GM12878 (cell line): Measurements from ENCODE around the gene CTDP1. TPM values are rescaled to one million over a fixed set of nuclear protein-coding genes. Genes with fewer than 3 reads are reported as not detected.

Source experiments
- ATAC-seq: fragments of 200-7000 bp; cut with Tn5 transposase; 3 replicates; pipeline ENCODE4 v1.9.1; 2020; ENCODE audit warnings: mild to moderate bottlenecking, moderate library complexity
- BruUV-seq: library from RNA; stranded (reverse); fragments of 400-500 nt; replicated peaks from 2 replicates; lab custom pipeline; 2021; lab: Mats Ljungman, UMichigan
- CTCF ChIA-PET: fragments of 300-600 bp; sonication (Branson Sonifier 250); formaldehyde crosslinking; extraction: SDS; loops from one replicate; lab custom pipeline; 2021; ENCODE audit warnings: inconsistent platforms; lab: Yijun Ruan, JAX
- POLR2A ChIA-PET: fragments of 350-600 bp; formaldehyde crosslinking; extraction: SDS; loops from one replicate; lab custom pipeline; 2021; ENCODE audit warnings: inconsistent platforms; lab: Charles Lee
- RAD21 ChIA-PET: fragments of 300-600 bp; sonication (Branson Sonifier 250); formaldehyde crosslinking; loops from one replicate; lab custom pipeline; 2023; ENCODE audit warnings: antibody characterized with exemption; ENCODE audit not compliant: unreplicated experiment; lab: Charles Lee
- SMC1A ChIA-PET: fragments of 300-600 bp; sonication (Branson Sonifier 250); formaldehyde crosslinking; loops from one replicate; lab custom pipeline; 2023; ENCODE audit not compliant: unreplicated experiment, uncharacterized antibody; lab: Charles Lee
- DNase-seq: peaks from one replicate; pipeline ENCODE4 v3.0.0-alpha.2; 2011; ENCODE audit warnings: low read depth, low spot score
- FAIRE-seq: peaks from 3 replicates; lab custom pipeline; 2011; peaks lifted over from hg19 to GRCh38; lab: Jason Lieb, UNC
- H2AFZ ChIP-seq: 2 replicates; pipeline ENCODE4 v1.6.0; 2011; ENCODE audit warnings: low read depth, low read length, control low read depth; ENCODE audit not compliant: control insufficient read depth
- H3K27ac ChIP-seq: 2 replicates; pipeline ENCODE4 v1.5.1; 2011; ENCODE audit warnings: control low read depth; ENCODE audit not compliant: control insufficient read depth, insufficient read depth
- H3K27me3 ChIP-seq, 2 experiments: replicated peaks in 1 of 2; 2 replicates each; pipeline versions ENCODE4 v1.6.0 to v1.6.1; 2011; ENCODE audit warnings: low read length in 1 of 2; ENCODE audit not compliant: control insufficient read depth in 2 of 2, insufficient read depth in 2 of 2
- H3K36me3 ChIP-seq, 2 experiments: 2 replicates each; pipeline ENCODE4 v1.5.1; 2011; ENCODE audit warnings: low read length in 1 of 2; ENCODE audit not compliant: control insufficient read depth in 2 of 2, insufficient read depth in 2 of 2
- H3K4me1 ChIP-seq: 2 replicates; pipeline ENCODE4 v1.6.1; 2011; ENCODE audit warnings: mild to moderate bottlenecking, low read length, moderate library complexity, mixed read lengths; ENCODE audit not compliant: control insufficient read depth, insufficient read depth
- H3K4me2 ChIP-seq: 2 replicates; pipeline ENCODE4 v1.6.0; 2011; ENCODE audit warnings: control low read depth; ENCODE audit not compliant: control insufficient read depth, insufficient read depth
- H3K4me3 ChIP-seq: fragments of 200-600 bp; sonication (generic); 2 replicates; pipeline ENCODE4 v1.5.1; 2016
- H3K79me2 ChIP-seq: 2 replicates; pipeline ENCODE4 v1.6.0; 2011; ENCODE audit warnings: low read length; ENCODE audit not compliant: control insufficient read depth, insufficient read depth
- H3K9ac ChIP-seq: 2 replicates; pipeline ENCODE4 v1.8.0; 2011; ENCODE audit warnings: low read length, control low read depth, mixed read lengths; ENCODE audit not compliant: control insufficient read depth, insufficient read depth
- H3K9me3 ChIP-seq: replicated peaks from 3 replicates; pipeline ENCODE4 v1.5.1; 2011; ENCODE audit warnings: mild to moderate bottlenecking, low read length; ENCODE audit not compliant: control insufficient read depth, insufficient read depth
- H4K20me1 ChIP-seq: 2 replicates; pipeline ENCODE4 v1.6.0; 2011; ENCODE audit not compliant: control insufficient read depth, insufficient read depth
- CHD4 ChIP-seq: fragments of 200-600 bp; sonication (generic); IDR thresholded peaks from 2 replicates; pipeline ENCODE4 v1.6.1; 2016; ENCODE audit warnings: mild to moderate bottlenecking
- NRF1 ChIP-seq: conservative IDR thresholded peaks from 2 replicates; pipeline ENCODE4 v1.6.1; 2011; ENCODE audit warnings: mild to moderate bottlenecking, low read depth, low read length, improper control_type of control experiment
- POLR2AphosphoS2 ChIP-seq: IDR thresholded peaks from 2 replicates; pipeline ENCODE4 v1.6.1; 2011; ENCODE audit warnings: low read depth, mild to moderate bottlenecking, low read length, improper control_type of control experiment, moderate library complexity
- SIN3A ChIP-seq: IDR thresholded peaks from 2 replicates; pipeline ENCODE4 v1.6.1; 2012; ENCODE audit warnings: low read depth, low read length, improper control_type of control experiment
- SMAD5 ChIP-seq: IDR thresholded peaks from 2 replicates; pipeline ENCODE4 v1.6.1; 2016; ENCODE audit warnings: antibody characterized with exemption, low read depth
- SREBF1 ChIP-seq: IDR thresholded peaks from 2 replicates; pipeline ENCODE4 v1.6.1; 2012; ENCODE audit warnings: mild to moderate bottlenecking, low read length
- TCF7 ChIP-seq: IDR thresholded peaks from 2 replicates; pipeline ENCODE4 v1.6.1; 2014; ENCODE audit warnings: antibody characterized with exemption, borderline replicate concordance
- WGBS: methylation state at CpG from one replicate; pipeline ENCODE4 v1.1.6; 2016; ENCODE audit warnings: low lambda C conversion rate; ENCODE audit not compliant: insufficient replicate concordance, insufficient coverage; ENCODE audit errors: missing lambda C conversion rate; 5-methylcytosine and 5-hydroxymethylcytosine counted together
- in situ Hi-C: fragments of 300-500 bp; cut with MboI; formaldehyde crosslinking; loops from 9 replicates; pipeline ENCODE4 v1.14.3; 2018; ENCODE audit warnings: mixed read lengths
- intact Hi-C: fragments of 100-400 bp; cut with micrococcal nuclease; formaldehyde crosslinking; loops from one replicate; pipeline ENCODE4 v1.14.2; 2022; ENCODE audit not compliant: unreplicated experiment
- polyA plus RNA-seq, 11 experiments: library from polyadenylated mRNA; depleted of rRNA in 4 of 11; unstranded in 6 of 11; stranded (reverse) in 5 of 11; fragments of >200 nt; fragmentation: Nextera tagmentation in 4 of 11; fragmentation: Illumina TruSeq in 1 of 11; extraction: Ambion mirVana in 4 of 11; extraction: Trizol in 1 of 11; gene quantifications; 1 replicate in 1 of 11; 2 replicates in 10 of 11; pipeline versions ENCODE4 v1.2.1 to v1.2.3, GENCODE V29; 2011 to 2016; ENCODE audit warnings: inconsistent platforms in 2 of 11, missing spikeins in 2 of 11, low read depth in 1 of 11
- total RNA-seq, 4 experiments: library from RNA; depleted of rRNA in 3 of 4; stranded (reverse); fragments of >200 nt in 3 of 4; fragmentation: Illumina TruSeq in 1 of 4; extraction: Trizol in 1 of 4; gene quantifications; 2 replicates each; pipeline versions ENCODE4 v1.2.1 to v1.2.3, GENCODE V29; 2013 to 2021
- TF ChIP-seq, protein P1 (sequence below): IDR thresholded peaks from 2 replicates; pipeline ENCODE4 v1.6.1; 2011; ENCODE audit warnings: borderline replicate concordance, low read depth, mild to moderate bottlenecking, moderate library complexity, mixed read lengths, low read length; ENCODE audit not compliant: insufficient read depth; ENCODE audit errors: extremely low read length
- TF ChIP-seq, protein P2 (sequence below): fragments of 150-350 bp; IDR thresholded peaks from 2 replicates; pipeline ENCODE4 v1.6.1; 2016; ENCODE audit warnings: low read depth, low read length
- TF ChIP-seq, protein P3 (sequence below): fragments of 450-650 bp; formaldehyde crosslinking; IDR thresholded peaks from 2 replicates; pipeline ENCODE4 v1.4.0; 2022; ENCODE audit warnings: mild to moderate bottlenecking, moderate library complexity

The CTDP1 gene
- total and polyA plus RNA-seq, 10 of the 15 experiments (the other 5 are each of a cell fraction or from before 2014, with no cell fraction given), result 0.32 to 31.3 (median 8.8) TPM

DNA sequence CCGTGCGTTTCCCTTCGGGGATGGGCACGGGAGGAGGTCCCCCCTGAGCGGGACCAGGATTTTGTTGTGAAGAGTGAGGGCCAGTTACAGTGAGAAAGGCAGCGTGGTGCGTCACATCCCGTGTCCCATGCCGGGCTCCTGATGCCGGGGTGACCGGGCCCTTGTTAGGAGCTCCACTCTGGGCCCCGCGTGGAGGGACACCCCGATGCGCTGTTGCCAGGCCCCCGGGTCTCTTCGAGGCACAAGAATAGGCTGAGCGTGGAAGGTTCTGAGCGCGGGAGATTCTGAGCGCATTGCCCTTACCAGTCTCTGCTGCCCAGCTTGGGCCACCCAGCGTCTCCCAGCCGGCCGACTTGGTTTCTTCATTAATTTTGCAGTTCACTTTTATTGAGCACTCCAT, 17.6 kb downstream of the CTDP1 start:
- Histone ChIP-seq H3K4me2 (no peak overlapping the region), H3K9me3 (no peaks in the 10 kb centered on the region), H3K36me3 (peaks cover 22 to 30% of the 10 kb centered on the region in 2 experiments; a peak in 3 of 4 replicates), H3K9ac (no peak overlapping the region), H3K27ac (no peak overlapping the region), H3K79me2 (peaks cover 6% of the 10 kb centered on the region), H3K27me3 (no peaks in the 10 kb centered on the region), H3K4me3 (no peak overlapping the region), H2AFZ (no peak overlapping the region), H4K20me1 (no peaks in the 10 kb centered on the region), H3K4me1 (no peaks in the 10 kb centered on the region)
- no peak for DNase-seq
- 95% methylated on average over 24 of the region's 24 CpGs for WGBS
- CTCF ChIA-PET, result no interaction called here
- in situ Hi-C loops, result no loop called here
- BruUV-seq, result no TSS peak
- TF ChIP-seq CHD4 (no peak), SIN3A (no peak), SMAD5 (no peak), SREBF1 (no peak), POLR2AphosphoS2 (no peak), NRF1 (no peak), TCF7 (no peak)
- TF ChIP-seq, protein P1, sequence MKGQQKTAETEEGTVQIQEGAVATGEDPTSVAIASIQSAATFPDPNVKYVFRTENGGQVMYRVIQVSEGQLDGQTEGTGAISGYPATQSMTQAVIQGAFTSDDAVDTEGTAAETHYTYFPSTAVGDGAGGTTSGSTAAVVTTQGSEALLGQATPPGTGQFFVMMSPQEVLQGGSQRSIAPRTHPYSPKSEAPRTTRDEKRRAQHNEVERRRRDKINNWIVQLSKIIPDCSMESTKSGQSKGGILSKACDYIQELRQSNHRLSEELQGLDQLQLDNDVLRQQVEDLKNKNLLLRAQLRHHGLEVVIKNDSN, result no peak
- TF ChIP-seq, protein P2, sequence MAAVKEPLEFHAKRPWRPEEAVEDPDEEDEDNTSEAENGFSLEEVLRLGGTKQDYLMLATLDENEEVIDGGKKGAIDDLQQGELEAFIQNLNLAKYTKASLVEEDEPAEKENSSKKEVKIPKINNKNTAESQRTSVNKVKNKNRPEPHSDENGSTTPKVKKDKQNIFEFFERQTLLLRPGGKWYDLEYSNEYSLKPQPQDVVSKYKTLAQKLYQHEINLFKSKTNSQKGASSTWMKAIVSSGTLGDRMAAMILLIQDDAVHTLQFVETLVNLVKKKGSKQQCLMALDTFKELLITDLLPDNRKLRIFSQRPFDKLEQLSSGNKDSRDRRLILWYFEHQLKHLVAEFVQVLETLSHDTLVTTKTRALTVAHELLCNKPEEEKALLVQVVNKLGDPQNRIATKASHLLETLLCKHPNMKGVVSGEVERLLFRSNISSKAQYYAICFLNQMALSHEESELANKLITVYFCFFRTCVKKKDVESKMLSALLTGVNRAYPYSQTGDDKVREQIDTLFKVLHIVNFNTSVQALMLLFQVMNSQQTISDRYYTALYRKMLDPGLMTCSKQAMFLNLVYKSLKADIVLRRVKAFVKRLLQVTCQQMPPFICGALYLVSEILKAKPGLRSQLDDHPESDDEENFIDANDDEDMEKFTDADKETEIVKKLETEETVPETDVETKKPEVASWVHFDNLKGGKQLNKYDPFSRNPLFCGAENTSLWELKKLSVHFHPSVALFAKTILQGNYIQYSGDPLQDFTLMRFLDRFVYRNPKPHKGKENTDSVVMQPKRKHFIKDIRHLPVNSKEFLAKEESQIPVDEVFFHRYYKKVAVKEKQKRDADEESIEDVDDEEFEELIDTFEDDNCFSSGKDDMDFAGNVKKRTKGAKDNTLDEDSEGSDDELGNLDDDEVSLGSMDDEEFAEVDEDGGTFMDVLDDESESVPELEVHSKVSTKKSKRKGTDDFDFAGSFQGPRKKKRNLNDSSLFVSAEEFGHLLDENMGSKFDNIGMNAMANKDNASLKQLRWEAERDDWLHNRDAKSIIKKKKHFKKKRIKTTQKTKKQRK, result no peak
- TF ChIP-seq, protein P3, sequence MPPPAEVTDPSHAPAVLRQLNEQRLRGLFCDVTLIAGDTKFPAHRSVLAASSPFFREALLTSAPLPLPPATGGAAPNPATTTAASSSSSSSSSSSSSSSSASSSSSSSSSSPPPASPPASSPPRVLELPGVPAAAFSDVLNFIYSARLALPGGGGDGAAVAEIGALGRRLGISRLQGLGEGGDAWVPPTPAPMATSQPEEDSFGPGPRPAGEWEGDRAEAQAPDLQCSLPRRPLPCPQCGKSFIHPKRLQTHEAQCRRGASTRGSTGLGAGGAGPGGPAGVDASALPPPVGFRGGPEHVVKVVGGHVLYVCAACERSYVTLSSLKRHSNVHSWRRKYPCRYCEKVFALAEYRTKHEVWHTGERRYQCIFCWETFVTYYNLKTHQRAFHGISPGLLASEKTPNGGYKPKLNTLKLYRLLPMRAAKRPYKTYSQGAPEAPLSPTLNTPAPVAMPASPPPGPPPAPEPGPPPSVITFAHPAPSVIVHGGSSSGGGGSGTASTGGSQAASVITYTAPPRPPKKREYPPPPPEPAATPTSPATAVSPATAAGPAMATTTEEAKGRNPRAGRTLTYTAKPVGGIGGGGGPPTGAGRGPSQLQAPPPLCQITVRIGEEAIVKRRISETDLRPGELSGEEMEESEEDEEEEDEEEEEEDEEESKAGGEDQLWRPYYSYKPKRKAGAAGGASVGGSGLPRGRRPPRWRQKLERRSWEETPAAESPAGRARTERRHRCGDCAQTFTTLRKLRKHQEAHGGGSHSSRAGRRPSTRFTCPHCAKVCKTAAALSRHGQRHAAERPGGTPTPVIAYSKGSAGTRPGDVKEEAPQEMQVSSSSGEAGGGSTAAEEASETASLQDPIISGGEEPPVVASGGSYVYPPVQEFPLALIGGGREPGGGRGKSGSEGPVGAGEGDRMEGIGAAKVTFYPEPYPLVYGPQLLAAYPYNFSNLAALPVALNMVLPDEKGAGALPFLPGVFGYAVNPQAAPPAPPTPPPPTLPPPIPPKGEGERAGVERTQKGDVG, result no peak
- intact Hi-C loops, result no loop called here
- no peak for FAIRE-seq
- POLR2A ChIA-PET, result no interaction called here
- RAD21 ChIA-PET, result no interaction called here
- ATAC-seq, result no peak
- SMC1A ChIA-PET, result no interaction called here
